IPS DF 4.7 (cell line): Measurements from ENCODE around the gene DDX10.

Experiments
- DNase-seq: peaks from one replicate; pipeline ENCODE4 v3.0.0-alpha.2; 2013; ENCODE audit warnings: low spot score; ENCODE audit errors: extremely low read depth

Gene DDX10

GRCh38 chr11:108901359-108901758, 236.5 kb downstream of the DDX10 start:
- no peak for DNase-seq

DNA sequence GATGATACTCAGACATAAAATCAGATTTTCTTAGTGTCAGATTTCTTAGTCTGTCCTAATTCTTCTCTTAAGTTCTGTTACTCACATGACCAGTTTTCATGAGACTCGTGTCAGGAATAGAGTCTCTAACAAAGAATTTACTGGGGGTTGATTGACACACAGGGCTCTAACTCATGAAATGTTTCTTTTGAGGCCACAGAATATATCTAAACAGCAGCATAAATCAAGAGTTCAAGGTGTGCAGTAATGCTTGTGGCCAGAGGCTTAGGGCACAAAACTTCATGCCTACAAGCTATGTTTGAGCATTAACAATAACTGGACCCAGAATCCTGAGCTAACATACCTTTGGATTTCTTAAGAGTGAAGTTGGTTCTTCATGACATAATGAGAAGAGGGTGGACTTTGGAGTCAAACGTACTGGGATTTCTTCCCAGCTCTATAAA, 237.2 kb downstream of the DDX10 start:
- DNase-seq, result no peak

- DNase-seq, result no peak
Observed at GRCh38 chr11:108904480-108904879, 239.6 kb downstream of the DDX10 start.

- no peak for DNase-seq
Observed at GRCh38 chr11:108906329-108906728, 241.5 kb downstream of the DDX10 start.

DNA sequence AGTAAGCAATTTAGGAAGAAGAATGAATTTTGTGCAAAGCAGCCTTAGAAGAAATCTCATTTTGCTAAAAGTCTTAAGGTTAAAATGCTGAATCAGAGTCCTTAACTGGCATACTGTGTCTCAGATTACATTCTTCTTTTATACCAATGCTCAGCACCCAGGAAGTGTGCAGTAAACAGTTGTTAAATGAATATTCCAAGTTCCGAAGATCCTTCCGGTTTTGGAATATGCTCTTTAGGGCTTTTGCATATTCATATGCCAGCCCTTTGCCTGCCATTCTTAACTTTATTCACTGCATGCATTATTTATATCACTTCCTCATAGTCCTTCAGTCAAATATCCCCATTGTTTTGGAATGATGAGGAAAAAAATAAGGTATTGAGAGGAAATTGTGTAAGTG, 242.0 kb downstream of the DDX10 start:
- DNase-seq, result no peak

- DNase-seq, result no peak
Observed at GRCh38 chr11:108909041-108909440, 244.2 kb downstream of the DDX10 start.

- DNase-seq, result no peak
Observed at GRCh38 chr11:108909921-108910320, 245.1 kb downstream of the DDX10 start.

GRCh38 chr11:108912581-108912980, 247.7 kb downstream of the DDX10 start:
- DNase-seq, result no peak

DNA sequence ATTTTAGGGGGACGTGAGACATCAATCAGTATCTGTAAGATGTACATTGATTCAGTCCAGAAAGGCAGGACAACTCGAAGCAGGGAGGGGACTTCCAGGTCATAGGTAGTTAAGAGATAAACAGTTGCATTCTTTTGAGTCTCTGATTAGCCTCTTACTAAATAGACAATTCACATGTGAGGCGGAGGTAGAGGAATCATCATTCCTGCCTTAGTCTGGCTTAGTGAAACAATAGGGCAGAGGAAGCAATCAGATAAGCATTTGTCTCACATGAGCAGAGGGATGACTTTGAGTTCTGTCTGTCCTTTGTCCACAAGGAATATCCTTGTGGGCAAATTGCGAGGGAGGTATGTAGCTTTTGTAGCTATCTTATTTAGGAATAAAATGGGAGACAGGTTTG, 248.3 kb downstream of the DDX10 start:
- DNase-seq, result no peak

GRCh38 chr11:108914211-108914610, 249.3 kb downstream of the DDX10 start:
- DNase-seq, result no peak

GRCh38 chr11:108914981-108915380, 250.1 kb downstream of the DDX10 start:
- no peak for DNase-seq

DNA sequence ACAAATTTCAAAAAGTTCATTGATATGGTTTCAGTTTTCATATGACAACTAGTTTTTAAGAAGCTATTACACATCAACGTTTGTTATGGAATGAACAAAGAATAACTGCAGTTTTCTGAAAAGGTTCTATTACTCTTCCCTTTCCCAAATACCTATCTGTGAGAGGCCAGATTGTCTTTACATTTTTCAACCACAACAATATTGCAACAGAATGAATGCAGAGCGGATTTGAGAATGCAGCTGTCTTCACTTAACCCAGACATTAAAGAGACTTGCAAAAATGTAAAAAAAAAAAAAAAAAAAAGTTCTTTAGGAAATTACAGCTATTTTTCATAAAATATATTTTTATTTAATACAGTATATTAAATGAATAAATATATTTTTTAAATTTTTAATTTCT, 250.8 kb downstream of the DDX10 start:
- no peak for DNase-seq

- no peak for DNase-seq
Observed at GRCh38 chr11:108916290-108916689, 251.4 kb downstream of the DDX10 start.

GRCh38 chr11:108916935-108917334, 252.1 kb downstream of the DDX10 start:
- no peak for DNase-seq

- no peak for DNase-seq
Observed at GRCh38 chr11:108921211-108921610, 256.3 kb downstream of the DDX10 start.

GRCh38 chr11:108922241-108922640, 257.4 kb downstream of the DDX10 start:
- no peak for DNase-seq

GRCh38 chr11:108923413-108923812, 258.5 kb downstream of the DDX10 start:
- DNase-seq, result no peak

DNA sequence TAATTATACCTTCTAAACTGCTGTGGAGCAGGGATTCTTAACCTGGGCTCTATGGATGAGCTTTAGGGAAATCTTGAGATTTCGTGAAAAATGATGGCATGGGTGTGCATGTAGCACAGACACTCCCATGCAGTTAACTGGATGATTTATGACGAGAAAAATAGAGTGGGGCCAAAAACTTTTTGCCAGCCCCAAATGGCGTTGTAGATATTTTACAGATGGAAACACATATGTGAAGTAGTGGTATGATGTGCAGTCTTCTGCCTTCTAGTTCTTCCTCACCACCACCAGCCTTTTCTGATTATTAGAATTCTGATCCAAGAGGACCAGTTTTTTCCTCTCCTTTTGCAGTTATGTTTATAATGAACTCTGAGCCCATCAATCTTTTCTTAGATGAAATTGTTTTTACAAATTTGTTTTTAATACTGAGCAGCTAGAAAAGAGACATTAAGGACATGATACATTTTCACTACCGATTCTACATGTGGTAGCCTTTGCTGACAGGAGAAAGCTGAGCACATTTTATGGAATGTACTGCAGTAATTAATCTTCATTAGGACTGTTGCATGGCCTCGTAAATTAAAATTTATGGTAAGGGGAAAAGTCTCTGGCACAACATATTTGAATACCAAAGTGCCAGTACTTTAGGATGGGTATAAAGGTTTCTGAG, 261.4 kb downstream of the DDX10 start:
- DNase-seq, result no peak

DNA sequence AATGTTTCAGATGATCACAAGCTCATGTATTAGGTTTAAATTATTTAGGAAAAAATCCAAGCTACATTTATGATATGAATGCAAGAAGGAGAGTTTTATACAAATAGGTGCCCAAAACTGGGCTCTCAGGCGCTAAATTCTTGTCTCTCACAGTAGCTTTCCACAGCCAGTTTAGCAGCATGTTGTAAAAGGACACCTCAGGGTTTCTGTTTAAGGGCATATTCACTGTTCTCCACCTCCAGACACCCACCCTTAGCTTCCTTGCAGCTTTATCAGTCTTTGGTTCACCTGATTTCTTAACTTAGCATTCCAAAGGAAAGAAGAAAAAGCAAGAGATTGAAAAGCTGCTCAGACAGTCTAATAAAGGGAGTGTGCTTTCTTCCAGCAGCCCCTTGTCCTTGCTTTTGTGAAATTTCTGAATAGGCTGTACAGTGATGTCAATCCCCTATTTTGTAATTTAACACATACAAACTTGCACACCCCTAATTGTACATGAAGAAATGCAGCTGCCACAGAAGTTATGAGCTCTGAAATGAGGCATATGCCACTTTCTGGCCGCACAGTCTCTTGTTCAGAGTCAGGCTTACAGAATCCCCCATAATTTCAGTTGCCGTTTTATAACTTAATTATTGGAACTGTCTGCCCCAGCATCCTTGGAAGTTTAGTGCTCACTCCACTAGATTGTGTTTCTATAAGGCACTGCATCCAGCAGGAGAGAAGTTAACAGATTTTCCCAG, 262.1 kb downstream of the DDX10 start:
- no peak for DNase-seq

- DNase-seq, result no peak
Observed at GRCh38 chr11:108927791-108928545, 263.1 kb downstream of the DDX10 start.

- no peak for DNase-seq
Observed at GRCh38 chr11:108929241-108929640, 264.4 kb downstream of the DDX10 start.

GRCh38 chr11:108931168-108931567, 266.3 kb downstream of the DDX10 start:
- no peak for DNase-seq
